OCI-LY7 (cell line): ENCODE results near the gene MACROH2A2.

Source experiments
- EZH2phosphoT487 ChIP-seq: fragments of 200-600 bp; sonication (generic); IDR thresholded peaks from 2 replicates; pipeline ENCODE4 v1.6.1; 2018; ENCODE audit warnings: low read depth, borderline replicate concordance, mild to moderate bottlenecking, mixed run types, antibody characterized with exemption, low read length, moderate library complexity, mixed read lengths
- TF ChIP-seq, protein P1 (sequence below): fragments of 200-600 bp; sonication (generic); conservative IDR thresholded peaks from 2 replicates; pipeline ENCODE4 v1.5.1; 2014; ENCODE audit warnings: mild to moderate bottlenecking, antibody characterized with exemption, low read length, moderate library complexity, mixed read lengths

DNA sequence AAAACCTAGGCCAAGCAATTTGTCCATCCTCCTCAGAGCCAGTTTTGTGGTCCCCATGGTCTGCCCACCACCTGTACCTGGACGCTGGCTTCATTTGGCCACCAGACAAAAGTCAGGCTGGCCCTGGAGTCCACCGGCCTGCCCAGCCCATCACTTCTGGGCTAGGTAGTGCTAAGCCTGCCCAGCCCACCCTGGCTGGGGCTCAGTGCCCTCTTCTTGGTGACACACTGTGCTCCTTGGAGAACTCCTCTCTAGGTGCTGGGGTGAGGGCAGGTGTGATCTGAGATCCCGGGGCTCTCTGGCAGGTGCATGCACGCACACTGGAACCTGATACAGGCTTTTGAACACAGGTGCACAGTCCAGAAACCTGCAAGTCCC is 78.9 kb downstream of the MACROH2A2 start:
- TF ChIP-seq, protein P1, sequence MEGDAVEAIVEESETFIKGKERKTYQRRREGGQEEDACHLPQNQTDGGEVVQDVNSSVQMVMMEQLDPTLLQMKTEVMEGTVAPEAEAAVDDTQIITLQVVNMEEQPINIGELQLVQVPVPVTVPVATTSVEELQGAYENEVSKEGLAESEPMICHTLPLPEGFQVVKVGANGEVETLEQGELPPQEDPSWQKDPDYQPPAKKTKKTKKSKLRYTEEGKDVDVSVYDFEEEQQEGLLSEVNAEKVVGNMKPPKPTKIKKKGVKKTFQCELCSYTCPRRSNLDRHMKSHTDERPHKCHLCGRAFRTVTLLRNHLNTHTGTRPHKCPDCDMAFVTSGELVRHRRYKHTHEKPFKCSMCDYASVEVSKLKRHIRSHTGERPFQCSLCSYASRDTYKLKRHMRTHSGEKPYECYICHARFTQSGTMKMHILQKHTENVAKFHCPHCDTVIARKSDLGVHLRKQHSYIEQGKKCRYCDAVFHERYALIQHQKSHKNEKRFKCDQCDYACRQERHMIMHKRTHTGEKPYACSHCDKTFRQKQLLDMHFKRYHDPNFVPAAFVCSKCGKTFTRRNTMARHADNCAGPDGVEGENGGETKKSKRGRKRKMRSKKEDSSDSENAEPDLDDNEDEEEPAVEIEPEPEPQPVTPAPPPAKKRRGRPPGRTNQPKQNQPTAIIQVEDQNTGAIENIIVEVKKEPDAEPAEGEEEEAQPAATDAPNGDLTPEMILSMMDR, result no peak
- no peak for TF ChIP-seq EZH2phosphoT487
